WTC11 (cell line): ENCODE measurements around the gene CTNND2.

Experiments
- CREB1 ChIP-seq: sonication (generic); formaldehyde crosslinking; IDR thresholded peaks from 2 replicates; pipeline ENCODE4 v1.8.0; 2023; ENCODE audit warnings: mild to moderate bottlenecking, missing genetic modification reagents
- NR2C2 ChIP-seq: sonication (generic); formaldehyde crosslinking; IDR thresholded peaks from 2 replicates; pipeline ENCODE4 v1.8.0; 2022; ENCODE audit warnings: mild to moderate bottlenecking, missing genetic modification reagents
- SP1 ChIP-seq: sonication (generic); formaldehyde crosslinking; conservative IDR thresholded peaks from 2 replicates; pipeline ENCODE4 v1.8.1; 2022; ENCODE audit warnings: missing genetic modification reagents
- ZNF232 ChIP-seq: sonication (generic); formaldehyde crosslinking; IDR thresholded peaks from 2 replicates; pipeline ENCODE4 v1.8.0; 2022; ENCODE audit warnings: mild to moderate bottlenecking, missing genetic modification reagents
- ZNF423 ChIP-seq: fragments of 250-450 bp; sonication (Bioruptor Pico); IDR thresholded peaks from 2 replicates; pipeline ENCODE4 v2.1.2; 2022; ENCODE audit warnings: mild to moderate bottlenecking, moderate library complexity
- TF ChIP-seq, protein P1 (sequence below): fragments of 200-600 bp; IDR thresholded peaks from 2 replicates; pipeline ENCODE4 v1.8.0; 2022; ENCODE audit warnings: antibody characterized with exemption
- TF ChIP-seq, protein P2 (sequence below): sonication (generic); formaldehyde crosslinking; IDR thresholded peaks from 2 replicates; pipeline ENCODE4 v1.8.0; 2022; ENCODE audit warnings: mild to moderate bottlenecking, missing genetic modification reagents
- TF ChIP-seq, protein P3 (sequence below): sonication (generic); formaldehyde crosslinking; IDR thresholded peaks from 2 replicates; pipeline ENCODE4 v1.8.0; 2022; ENCODE audit warnings: mild to moderate bottlenecking, missing genetic modification reagents
- TF ChIP-seq, protein P4 (sequence below): sonication (generic); formaldehyde crosslinking; IDR thresholded peaks from 2 replicates; pipeline ENCODE4 v1.8.0; 2023; ENCODE audit warnings: missing genetic modification reagents
- TF ChIP-seq, protein P5 (sequence below): sonication (generic); formaldehyde crosslinking; IDR thresholded peaks from 2 replicates; pipeline ENCODE4 v1.8.1; 2023; ENCODE audit warnings: mild to moderate bottlenecking, missing genetic modification reagents, borderline replicate concordance
- TF ChIP-seq, protein P6 (sequence below): fragments of 250-450 bp; sonication (Bioruptor Pico); IDR thresholded peaks from 2 replicates; pipeline ENCODE4 v1.8.0; 2021; ENCODE audit warnings: mild to moderate bottlenecking
- TF ChIP-seq, protein P7 (sequence below): sonication (generic); formaldehyde crosslinking; conservative IDR thresholded peaks from 2 replicates; pipeline ENCODE4 v1.8.1; 2022; ENCODE audit warnings: mild to moderate bottlenecking, missing genetic modification reagents
- TF ChIP-seq, protein P8 (sequence below): sonication (generic); formaldehyde crosslinking; IDR thresholded peaks from 2 replicates; pipeline ENCODE4 v1.8.0; 2023; ENCODE audit warnings: mild to moderate bottlenecking, missing genetic modification reagents

DNA sequence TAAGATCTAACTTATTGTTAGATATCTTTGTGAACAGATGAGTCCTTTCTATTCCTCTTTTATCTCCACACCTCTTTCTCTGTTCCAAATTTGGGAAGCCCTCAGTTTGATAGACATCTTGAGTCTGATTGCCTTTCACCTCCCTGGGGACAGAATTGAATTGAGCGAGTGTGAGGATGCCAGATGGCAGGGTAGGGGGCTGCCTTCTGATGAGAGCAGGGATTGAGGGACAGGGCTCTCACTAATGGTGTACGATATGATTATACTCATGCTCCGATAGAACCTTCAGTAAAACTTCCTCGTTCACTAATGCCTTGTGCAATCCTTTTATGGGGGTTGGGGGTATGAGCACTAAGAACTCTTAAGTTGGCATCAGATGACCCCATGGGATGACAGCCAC is 971.1 kb downstream of the CTNND2 start:
- TF ChIP-seq, protein P1, sequence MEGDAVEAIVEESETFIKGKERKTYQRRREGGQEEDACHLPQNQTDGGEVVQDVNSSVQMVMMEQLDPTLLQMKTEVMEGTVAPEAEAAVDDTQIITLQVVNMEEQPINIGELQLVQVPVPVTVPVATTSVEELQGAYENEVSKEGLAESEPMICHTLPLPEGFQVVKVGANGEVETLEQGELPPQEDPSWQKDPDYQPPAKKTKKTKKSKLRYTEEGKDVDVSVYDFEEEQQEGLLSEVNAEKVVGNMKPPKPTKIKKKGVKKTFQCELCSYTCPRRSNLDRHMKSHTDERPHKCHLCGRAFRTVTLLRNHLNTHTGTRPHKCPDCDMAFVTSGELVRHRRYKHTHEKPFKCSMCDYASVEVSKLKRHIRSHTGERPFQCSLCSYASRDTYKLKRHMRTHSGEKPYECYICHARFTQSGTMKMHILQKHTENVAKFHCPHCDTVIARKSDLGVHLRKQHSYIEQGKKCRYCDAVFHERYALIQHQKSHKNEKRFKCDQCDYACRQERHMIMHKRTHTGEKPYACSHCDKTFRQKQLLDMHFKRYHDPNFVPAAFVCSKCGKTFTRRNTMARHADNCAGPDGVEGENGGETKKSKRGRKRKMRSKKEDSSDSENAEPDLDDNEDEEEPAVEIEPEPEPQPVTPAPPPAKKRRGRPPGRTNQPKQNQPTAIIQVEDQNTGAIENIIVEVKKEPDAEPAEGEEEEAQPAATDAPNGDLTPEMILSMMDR = no peak
- TF ChIP-seq, protein P2, sequence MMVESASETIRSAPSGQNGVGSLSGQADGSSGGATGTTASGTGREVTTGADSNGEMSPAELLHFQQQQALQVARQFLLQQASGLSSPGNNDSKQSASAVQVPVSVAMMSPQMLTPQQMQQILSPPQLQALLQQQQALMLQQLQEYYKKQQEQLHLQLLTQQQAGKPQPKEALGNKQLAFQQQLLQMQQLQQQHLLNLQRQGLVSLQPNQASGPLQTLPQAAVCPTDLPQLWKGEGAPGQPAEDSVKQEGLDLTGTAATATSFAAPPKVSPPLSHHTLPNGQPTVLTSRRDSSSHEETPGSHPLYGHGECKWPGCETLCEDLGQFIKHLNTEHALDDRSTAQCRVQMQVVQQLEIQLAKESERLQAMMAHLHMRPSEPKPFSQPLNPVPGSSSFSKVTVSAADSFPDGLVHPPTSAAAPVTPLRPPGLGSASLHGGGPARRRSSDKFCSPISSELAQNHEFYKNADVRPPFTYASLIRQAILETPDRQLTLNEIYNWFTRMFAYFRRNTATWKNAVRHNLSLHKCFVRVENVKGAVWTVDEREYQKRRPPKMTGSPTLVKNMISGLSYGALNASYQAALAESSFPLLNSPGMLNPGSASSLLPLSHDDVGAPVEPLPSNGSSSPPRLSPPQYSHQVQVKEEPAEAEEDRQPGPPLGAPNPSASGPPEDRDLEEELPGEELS (CRISPR knock-in tag) = no peak
- TF ChIP-seq CREB1 (CRISPR knock-in tag) (no peak), ZNF423 (CRISPR knock-in tag) (no peak), ZNF232 (no peak), SP1 (CRISPR knock-in tag) (no peak), NR2C2 (CRISPR knock-in tag) (no peak)
- TF ChIP-seq, protein P3, sequence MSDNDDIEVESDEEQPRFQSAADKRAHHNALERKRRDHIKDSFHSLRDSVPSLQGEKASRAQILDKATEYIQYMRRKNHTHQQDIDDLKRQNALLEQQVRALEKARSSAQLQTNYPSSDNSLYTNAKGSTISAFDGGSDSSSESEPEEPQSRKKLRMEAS (CRISPR knock-in tag) = no peak
- TF ChIP-seq, protein P4, sequence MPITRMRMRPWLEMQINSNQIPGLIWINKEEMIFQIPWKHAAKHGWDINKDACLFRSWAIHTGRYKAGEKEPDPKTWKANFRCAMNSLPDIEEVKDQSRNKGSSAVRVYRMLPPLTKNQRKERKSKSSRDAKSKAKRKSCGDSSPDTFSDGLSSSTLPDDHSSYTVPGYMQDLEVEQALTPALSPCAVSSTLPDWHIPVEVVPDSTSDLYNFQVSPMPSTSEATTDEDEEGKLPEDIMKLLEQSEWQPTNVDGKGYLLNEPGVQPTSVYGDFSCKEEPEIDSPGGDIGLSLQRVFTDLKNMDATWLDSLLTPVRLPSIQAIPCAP = no peak
- TF ChIP-seq, protein P5, sequence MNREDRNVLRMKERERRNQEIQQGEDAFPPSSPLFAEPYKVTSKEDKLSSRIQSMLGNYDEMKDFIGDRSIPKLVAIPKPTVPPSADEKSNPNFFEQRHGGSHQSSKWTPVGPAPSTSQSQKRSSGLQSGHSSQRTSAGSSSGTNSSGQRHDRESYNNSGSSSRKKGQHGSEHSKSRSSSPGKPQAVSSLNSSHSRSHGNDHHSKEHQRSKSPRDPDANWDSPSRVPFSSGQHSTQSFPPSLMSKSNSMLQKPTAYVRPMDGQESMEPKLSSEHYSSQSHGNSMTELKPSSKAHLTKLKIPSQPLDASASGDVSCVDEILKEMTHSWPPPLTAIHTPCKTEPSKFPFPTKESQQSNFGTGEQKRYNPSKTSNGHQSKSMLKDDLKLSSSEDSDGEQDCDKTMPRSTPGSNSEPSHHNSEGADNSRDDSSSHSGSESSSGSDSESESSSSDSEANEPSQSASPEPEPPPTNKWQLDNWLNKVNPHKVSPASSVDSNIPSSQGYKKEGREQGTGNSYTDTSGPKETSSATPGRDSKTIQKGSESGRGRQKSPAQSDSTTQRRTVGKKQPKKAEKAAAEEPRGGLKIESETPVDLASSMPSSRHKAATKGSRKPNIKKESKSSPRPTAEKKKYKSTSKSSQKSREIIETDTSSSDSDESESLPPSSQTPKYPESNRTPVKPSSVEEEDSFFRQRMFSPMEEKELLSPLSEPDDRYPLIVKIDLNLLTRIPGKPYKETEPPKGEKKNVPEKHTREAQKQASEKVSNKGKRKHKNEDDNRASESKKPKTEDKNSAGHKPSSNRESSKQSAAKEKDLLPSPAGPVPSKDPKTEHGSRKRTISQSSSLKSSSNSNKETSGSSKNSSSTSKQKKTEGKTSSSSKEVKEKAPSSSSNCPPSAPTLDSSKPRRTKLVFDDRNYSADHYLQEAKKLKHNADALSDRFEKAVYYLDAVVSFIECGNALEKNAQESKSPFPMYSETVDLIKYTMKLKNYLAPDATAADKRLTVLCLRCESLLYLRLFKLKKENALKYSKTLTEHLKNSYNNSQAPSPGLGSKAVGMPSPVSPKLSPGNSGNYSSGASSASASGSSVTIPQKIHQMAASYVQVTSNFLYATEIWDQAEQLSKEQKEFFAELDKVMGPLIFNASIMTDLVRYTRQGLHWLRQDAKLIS (CRISPR knock-in tag) = no peak
- TF ChIP-seq, protein P6, sequence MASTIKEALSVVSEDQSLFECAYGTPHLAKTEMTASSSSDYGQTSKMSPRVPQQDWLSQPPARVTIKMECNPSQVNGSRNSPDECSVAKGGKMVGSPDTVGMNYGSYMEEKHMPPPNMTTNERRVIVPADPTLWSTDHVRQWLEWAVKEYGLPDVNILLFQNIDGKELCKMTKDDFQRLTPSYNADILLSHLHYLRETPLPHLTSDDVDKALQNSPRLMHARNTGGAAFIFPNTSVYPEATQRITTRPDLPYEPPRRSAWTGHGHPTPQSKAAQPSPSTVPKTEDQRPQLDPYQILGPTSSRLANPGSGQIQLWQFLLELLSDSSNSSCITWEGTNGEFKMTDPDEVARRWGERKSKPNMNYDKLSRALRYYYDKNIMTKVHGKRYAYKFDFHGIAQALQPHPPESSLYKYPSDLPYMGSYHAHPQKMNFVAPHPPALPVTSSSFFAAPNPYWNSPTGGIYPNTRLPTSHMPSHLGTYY (CRISPR knock-in tag) = no peak
- TF ChIP-seq, protein P7, sequence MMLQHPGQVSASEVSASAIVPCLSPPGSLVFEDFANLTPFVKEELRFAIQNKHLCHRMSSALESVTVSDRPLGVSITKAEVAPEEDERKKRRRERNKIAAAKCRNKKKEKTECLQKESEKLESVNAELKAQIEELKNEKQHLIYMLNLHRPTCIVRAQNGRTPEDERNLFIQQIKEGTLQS (CRISPR knock-in tag) = no peak
- TF ChIP-seq, protein P8, sequence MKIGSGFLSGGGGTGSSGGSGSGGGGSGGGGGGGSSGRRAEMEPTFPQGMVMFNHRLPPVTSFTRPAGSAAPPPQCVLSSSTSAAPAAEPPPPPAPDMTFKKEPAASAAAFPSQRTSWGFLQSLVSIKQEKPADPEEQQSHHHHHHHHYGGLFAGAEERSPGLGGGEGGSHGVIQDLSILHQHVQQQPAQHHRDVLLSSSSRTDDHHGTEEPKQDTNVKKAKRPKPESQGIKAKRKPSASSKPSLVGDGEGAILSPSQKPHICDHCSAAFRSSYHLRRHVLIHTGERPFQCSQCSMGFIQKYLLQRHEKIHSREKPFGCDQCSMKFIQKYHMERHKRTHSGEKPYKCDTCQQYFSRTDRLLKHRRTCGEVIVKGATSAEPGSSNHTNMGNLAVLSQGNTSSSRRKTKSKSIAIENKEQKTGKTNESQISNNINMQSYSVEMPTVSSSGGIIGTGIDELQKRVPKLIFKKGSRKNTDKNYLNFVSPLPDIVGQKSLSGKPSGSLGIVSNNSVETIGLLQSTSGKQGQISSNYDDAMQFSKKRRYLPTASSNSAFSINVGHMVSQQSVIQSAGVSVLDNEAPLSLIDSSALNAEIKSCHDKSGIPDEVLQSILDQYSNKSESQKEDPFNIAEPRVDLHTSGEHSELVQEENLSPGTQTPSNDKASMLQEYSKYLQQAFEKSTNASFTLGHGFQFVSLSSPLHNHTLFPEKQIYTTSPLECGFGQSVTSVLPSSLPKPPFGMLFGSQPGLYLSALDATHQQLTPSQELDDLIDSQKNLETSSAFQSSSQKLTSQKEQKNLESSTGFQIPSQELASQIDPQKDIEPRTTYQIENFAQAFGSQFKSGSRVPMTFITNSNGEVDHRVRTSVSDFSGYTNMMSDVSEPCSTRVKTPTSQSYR (CRISPR knock-in tag) = no peak
